HCT116 (cell line): ENCODE measurements around the gene FTSJ1.

Experiments
- EGR1 ChIP-seq: IDR thresholded peaks from 2 replicates; pipeline ENCODE4 v1.6.1; 2012; ENCODE audit warnings: low read depth
- EZH2 ChIP-seq: fragments of 200-600 bp; sonication (generic); IDR thresholded peaks from 2 replicates; pipeline ENCODE4 v1.6.1; 2017; ENCODE audit warnings: antibody characterized with exemption, mixed run types
- EZH2phosphoT487 ChIP-seq: fragments of 200-600 bp; IDR thresholded peaks from 2 replicates; pipeline ENCODE4 v1.6.1; 2018; ENCODE audit warnings: antibody characterized with exemption, borderline replicate concordance
- JUND ChIP-seq: IDR thresholded peaks from 2 replicates; pipeline ENCODE4 v1.6.1; 2012
- POLR2A ChIP-seq: IDR thresholded peaks from 2 replicates; pipeline ENCODE4 v1.7.0; 2011; ENCODE audit warnings: borderline replicate concordance; ENCODE audit not compliant: insufficient read depth, insufficient read length; ENCODE audit errors: extremely low read depth
- SRF ChIP-seq: IDR thresholded peaks from 2 replicates; pipeline ENCODE4 v1.6.1; 2012; ENCODE audit warnings: low read depth
- TF ChIP-seq, protein P1 (sequence below), 3 experiments: fragments of 200-600 bp in 1 of 3; sonication (generic) in 1 of 3; IDR thresholded peaks in 2 of 3; conservative IDR thresholded peaks in 1 of 3; 2 replicates each; pipeline ENCODE4 v1.5.1; 2012 to 2017; ENCODE audit warnings: low read depth in 2 of 3, low read length in 2 of 3, antibody characterized with exemption in 1 of 3, borderline replicate concordance in 1 of 3, control low read depth in 1 of 3, mild to moderate bottlenecking in 1 of 3, mixed read lengths in 1 of 3, mixed run types in 1 of 3, moderate library complexity in 1 of 3; ENCODE audit not compliant: insufficient read depth in 1 of 3

DNA sequence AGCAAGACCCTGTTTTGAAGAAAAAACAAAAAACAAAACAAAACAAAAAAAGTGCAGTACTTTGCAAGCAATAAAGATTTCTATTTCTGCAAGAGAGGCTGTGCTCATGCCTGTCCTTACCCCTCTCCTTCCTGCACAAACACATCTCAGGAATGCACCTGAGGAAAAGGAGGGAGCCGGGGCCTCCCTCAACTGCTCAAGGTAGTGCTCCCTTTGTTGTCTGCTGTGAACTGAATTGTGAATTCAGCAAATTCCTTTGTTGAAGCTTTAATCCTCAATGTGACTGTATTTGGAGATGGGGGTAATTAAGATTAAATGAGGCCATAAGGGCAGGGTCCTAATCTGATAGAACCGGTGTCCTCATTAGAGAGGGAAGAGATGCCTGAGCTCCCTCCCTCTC, 13.9 kb downstream of the FTSJ1 start:
- TF ChIP-seq POLR2A (no peak), EZH2 (no peak), SRF (no peak), EGR1 (no peak), JUND (no peak), EZH2phosphoT487 (no peak)
- TF ChIP-seq, protein P1, sequence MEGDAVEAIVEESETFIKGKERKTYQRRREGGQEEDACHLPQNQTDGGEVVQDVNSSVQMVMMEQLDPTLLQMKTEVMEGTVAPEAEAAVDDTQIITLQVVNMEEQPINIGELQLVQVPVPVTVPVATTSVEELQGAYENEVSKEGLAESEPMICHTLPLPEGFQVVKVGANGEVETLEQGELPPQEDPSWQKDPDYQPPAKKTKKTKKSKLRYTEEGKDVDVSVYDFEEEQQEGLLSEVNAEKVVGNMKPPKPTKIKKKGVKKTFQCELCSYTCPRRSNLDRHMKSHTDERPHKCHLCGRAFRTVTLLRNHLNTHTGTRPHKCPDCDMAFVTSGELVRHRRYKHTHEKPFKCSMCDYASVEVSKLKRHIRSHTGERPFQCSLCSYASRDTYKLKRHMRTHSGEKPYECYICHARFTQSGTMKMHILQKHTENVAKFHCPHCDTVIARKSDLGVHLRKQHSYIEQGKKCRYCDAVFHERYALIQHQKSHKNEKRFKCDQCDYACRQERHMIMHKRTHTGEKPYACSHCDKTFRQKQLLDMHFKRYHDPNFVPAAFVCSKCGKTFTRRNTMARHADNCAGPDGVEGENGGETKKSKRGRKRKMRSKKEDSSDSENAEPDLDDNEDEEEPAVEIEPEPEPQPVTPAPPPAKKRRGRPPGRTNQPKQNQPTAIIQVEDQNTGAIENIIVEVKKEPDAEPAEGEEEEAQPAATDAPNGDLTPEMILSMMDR (IDR thresholded peaks at IDR 0.05 in 2 of 3, conservative IDR thresholded peaks at IDR 0.05 in 1 of 3; ENCODE audit: borderline replicate concordance in 1 of 3, insufficient read depth in 1 of 3, low read depth in 2 of 3, low read length in 2 of 3), result no peak
